H1 (cell line): ENCODE data around the gene TMPRSS4. TPM values are rescaled to one million over a fixed set of nuclear protein-coding genes. Genes with fewer than 3 reads are reported as not detected.

Source experiments
- GABPA ChIP-seq: IDR thresholded peaks from 2 replicates; pipeline ENCODE4 v1.6.1; 2011; ENCODE audit warnings: mild to moderate bottlenecking, low read length, moderate library complexity, borderline replicate concordance; ENCODE audit not compliant: insufficient read depth
- JUN ChIP-seq: IDR thresholded peaks from 2 replicates; pipeline ENCODE4 v1.6.1; 2011; ENCODE audit warnings: low read depth, mild to moderate bottlenecking, improper control_type of control experiment, low read length
- MAX ChIP-seq: IDR thresholded peaks from 2 replicates; pipeline ENCODE4 v1.6.1; 2012; ENCODE audit warnings: inconsistent platforms
- polyA plus RNA-seq, 7 experiments: library from polyadenylated mRNA; depleted of rRNA in 3 of 7; stranded (reverse) in 5 of 7; unstranded in 2 of 7; fragments of >200 nt in 5 of 7; fragments of 200-250 nt in 2 of 7; gene quantifications; 1 replicate in 5 of 7; 2 replicates in 1 of 7; 4 replicates in 1 of 7; pipeline versions ENCODE4 v1.2.1 to v1.2.3, GENCODE V29; 2011 to 2013; ENCODE audit warnings: missing spikeins in 2 of 7, mixed read lengths in 2 of 7
- total RNA-seq: library from RNA; stranded (reverse); fragmentation: NEBNext Ultra II Directional; extraction: Animal tissue kit (Norgen Biotek cat#: 25700); gene quantifications from 2 replicates; pipeline ENCODE4 v1.2.1, GENCODE V29; 2021

Gene TMPRSS4
- total and polyA plus RNA-seq, 2 of the 8 experiments (the other 6 are each of a cell fraction or from before 2014, with no cell fraction given), result 0.11 to 0.58 TPM

GRCh38 chr11:118135796-118136165 lies 58.9 kb downstream of the TMPRSS4 start (continued):
- no peak for TF ChIP-seq JUN
- no peak for TF ChIP-seq GABPA
- TF ChIP-seq MAX, result no peak
